GM12865 (cell line): Measurements from ENCODE around the gene EPS8L3.

Source experiments
- DNase-seq: peaks from one replicate; pipeline ENCODE4 v3.0.0; 2010; ENCODE audit warnings: low read depth
- H3K4me3 ChIP-seq: 2 replicates; pipeline ENCODE4 v1.5.1; 2011; ENCODE audit warnings: mild to moderate bottlenecking, low read depth, low read length, control low read depth
- TF ChIP-seq, protein P1 (sequence below): IDR thresholded peaks from 2 replicates; pipeline ENCODE4 v1.5.1; 2011; ENCODE audit warnings: low read length, control low read depth, low read depth, inconsistent platforms; ENCODE audit not compliant: insufficient read depth; ENCODE audit errors: missing control alignments

The EPS8L3 gene

DNA sequence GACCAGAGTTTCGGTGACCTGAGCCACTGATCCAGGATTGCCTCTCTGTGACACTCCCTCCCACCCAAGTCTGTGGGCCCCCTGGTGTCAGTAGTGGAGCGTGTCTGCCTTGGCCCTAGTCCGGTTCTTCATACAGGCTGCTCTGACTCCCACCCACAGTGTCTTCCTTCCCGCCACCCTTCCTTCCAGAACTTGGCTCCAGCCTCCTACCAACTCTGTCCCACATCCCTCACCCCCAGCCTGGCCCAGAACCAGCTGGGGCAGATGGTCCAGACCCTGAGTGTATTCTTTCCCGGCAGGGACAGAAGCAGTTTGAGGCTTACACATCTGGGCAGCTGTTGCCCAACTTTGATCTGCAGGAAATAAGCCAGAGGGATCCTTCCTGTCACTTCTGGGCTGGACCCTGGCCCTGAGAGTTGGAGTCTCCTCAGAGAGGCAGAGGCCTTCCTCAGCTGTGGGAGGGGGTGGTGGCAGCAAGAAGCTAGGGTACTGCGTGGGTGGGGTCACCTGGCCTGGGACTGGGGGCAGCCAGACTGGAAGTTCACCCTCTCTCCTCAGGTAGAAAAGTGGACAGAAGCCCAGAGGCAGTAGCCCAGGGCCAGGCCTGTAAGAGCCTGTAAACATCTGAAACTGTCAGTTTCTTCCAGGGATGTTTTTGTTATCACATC is 43.1 kb upstream of the EPS8L3 start:
- TF ChIP-seq, protein P1, sequence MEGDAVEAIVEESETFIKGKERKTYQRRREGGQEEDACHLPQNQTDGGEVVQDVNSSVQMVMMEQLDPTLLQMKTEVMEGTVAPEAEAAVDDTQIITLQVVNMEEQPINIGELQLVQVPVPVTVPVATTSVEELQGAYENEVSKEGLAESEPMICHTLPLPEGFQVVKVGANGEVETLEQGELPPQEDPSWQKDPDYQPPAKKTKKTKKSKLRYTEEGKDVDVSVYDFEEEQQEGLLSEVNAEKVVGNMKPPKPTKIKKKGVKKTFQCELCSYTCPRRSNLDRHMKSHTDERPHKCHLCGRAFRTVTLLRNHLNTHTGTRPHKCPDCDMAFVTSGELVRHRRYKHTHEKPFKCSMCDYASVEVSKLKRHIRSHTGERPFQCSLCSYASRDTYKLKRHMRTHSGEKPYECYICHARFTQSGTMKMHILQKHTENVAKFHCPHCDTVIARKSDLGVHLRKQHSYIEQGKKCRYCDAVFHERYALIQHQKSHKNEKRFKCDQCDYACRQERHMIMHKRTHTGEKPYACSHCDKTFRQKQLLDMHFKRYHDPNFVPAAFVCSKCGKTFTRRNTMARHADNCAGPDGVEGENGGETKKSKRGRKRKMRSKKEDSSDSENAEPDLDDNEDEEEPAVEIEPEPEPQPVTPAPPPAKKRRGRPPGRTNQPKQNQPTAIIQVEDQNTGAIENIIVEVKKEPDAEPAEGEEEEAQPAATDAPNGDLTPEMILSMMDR: no peak
- no peak overlapping the region for H3K4me3 ChIP-seq
- no peak for DNase-seq

DNA sequence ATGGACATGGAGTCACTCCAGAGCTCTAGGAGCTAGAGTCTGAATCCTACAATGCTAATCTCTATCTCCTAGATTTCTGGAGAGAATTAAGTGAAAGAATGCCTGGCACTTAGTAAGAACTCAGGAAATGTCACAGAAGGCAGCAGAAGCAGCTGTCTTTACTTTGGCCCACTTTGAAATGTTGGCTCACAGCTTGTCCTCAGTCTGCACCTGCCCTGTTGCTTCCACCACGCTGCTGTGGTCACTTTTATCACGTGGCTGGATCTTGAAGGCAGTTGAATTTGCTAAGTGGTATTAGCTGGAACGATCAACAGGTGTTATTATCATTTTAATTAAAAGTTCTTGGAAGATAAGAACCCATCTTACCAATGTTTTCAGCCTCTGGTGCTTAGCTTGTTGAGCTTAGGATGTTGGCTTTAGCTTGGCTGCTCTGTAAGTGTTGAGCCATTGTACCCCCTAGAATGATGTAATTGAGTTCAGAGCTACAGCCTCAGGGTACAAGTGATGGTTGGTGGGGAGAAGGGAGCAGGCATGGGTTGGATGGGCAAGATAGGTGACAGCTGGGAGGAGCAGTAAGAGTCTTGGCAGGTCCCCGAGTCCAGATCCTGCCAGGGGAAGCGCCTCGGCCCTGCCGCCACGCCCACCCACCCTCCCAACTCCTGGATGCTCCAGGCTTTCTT is 41.9 kb upstream of the EPS8L3 start:
- TF ChIP-seq, protein P1: no peak
- no peak for DNase-seq
- H3K4me3 ChIP-seq: no peak overlapping the region

DNA sequence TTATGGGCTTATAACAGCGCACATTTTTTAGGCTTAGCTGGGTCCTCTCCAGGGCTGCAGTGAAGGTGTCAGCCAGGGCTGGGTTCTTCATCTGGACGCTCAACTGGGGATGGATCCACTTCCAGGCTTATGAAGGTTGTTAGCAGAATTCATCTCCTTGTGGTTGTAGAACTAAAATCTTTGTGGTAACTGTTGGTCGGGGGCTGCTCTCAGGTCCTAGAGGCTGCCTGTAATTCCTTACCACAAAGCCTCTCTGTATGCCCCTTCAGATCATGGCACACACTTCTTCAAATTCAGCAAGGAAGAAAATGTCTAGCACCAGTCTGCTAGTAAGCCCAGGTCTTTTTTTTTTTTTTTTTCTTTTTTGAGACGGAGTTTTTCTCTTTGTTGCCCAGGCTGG is 40.9 kb upstream of the EPS8L3 start:
- TF ChIP-seq, protein P1: no peak
- no peak for DNase-seq
- H3K4me3 ChIP-seq: no peak overlapping the region

DNA sequence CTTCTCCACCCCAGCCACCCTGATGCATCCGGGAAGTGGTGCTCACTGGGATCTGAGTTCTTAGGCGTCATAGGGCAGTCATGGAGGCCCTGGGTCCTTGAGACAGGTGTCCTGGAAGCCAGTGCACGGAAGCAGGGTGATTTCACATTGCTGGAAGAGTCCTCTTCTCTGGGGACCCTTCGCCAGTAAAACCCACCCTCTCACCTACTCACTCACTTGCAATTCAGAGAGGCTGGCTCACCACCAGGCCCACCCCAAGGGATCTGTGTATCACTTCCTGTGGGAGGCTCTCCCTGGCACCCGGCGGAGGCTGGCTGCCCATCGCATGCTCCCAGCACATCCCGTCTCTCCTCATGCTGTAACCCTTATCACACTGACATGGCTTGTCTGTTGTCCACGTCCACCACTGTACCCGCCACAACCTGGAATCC is 40.2 kb upstream of the EPS8L3 start:
- TF ChIP-seq, protein P1: no peak
- DNase-seq: no peak
- H3K4me3 ChIP-seq: no peak overlapping the region

DNA sequence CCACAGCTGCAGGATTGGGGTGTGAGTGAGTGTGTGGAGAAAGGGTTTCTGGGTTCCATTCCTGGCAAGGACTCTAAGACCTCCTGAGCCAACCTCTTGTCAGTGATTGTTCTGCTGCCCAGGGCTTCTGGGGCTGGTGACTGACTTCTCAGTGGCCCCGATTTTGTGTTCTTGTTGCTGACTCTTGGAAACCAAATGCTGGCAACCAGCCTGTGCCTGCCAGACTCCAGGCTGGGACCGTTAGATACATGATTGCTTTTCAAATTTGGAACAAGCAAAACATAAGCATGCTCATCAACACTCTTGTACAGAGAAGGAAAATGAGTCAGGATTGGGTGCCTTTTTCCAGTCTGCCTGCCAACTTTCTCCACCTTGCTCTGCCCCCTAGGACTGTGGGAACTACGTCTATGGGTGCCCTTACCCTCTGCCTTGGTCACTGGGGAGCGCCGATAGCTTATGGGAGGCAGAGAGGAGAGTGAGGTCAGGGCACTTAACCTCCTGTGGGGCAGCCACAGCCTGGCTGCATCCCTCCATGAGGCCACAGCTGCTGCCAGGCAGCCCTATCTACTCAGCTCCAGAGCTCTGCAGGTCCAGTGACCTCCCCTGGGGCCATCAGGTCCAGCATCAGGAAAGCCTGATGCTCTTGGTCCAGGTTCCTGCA is 39.3 kb upstream of the EPS8L3 start:
- no peak overlapping the region for H3K4me3 ChIP-seq
- DNase-seq: no peak
- TF ChIP-seq, protein P1: no peak

DNA sequence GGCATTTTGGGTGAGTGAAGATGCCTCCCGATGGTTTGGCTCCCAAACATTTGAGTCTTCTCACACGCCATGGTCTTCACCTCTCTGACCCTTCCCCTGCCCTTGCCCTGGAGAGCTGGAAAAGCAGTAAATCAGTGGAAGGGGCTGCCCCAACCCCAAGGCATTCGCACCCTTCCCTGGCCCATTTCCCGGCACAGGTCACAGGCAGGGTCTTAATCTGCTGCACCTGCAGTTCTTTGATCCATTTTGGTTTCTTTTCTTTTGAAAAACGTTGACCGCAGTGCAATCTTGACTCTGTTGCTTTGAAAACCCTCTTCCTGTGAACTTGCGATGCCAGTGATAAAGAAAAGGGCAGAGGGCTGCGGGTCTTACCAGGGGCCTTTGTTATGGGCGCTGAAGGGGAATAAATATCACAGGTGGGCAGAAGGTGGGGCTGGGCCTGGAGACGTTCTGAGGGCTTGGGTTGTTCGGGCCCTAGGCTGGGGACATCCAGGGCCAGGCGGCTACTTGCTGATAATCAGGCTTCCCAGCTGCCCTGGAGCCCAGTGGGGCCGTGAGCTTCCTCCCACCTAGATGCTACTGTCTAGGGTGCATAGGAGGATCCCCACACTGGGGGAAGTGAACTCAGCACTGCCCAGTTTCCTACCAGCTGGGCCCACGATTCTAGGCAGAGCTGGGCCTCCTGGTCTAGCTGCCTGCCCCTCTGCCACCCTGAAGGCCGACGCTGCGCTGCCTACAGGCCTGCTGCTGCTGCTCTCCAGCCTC is 38.6 kb upstream of the EPS8L3 start:
- no peak for DNase-seq
- TF ChIP-seq, protein P1: no peak
- no peak overlapping the region for H3K4me3 ChIP-seq
